ENCODE measurements around the gene PTGER2.

- no peak for TF ChIP-seq POLR2A (IDR thresholded peaks at IDR 0.05)
- TF ChIP-seq CTCF (IDR thresholded peaks at IDR 0.05): no peak
Measured at GRCh38 chr14:52307376-52307775, 6.7 kb upstream of the PTGER2 start.
